AG04449 (cell line): ENCODE results near the gene ECHDC1.

Source experiments
- CTCF ChIA-PET: fragments of 350-600 bp; formaldehyde crosslinking; extraction: SDS; loops from one replicate; lab custom pipeline; 2021; ENCODE audit warnings: antibody characterized with exemption; lab: Yijun Ruan, JAX
- POLR2A ChIA-PET: fragments of 400-600, 350-600 bp; formaldehyde crosslinking; extraction: SDS; loops from one replicate; lab custom pipeline; 2020; ENCODE audit warnings: antibody characterized with exemption, inconsistent platforms; lab: Yijun Ruan, JAX
- DNase-seq: peaks from one replicate; pipeline ENCODE4 v3.0.0-alpha.2; 2010; ENCODE audit warnings: low read depth, low spot score
- H3K4me3 ChIP-seq: 2 replicates; pipeline ENCODE4 v1.5.1; 2011; ENCODE audit warnings: low read depth, mild to moderate bottlenecking, control low read depth, low read length
- TF ChIP-seq, protein P1 (sequence below): IDR thresholded peaks from one replicate; pipeline ENCODE4 v1.5.1; 2011; ENCODE audit warnings: mild to moderate bottlenecking, moderate library complexity, low read length, control low read depth, inconsistent platforms; ENCODE audit not compliant: insufficient read depth; ENCODE audit errors: missing control alignments

The ECHDC1 gene

GRCh38 chr6:127273499-127273898 is 69.9 kb downstream of the ECHDC1 start:
- TF ChIP-seq, protein P1, sequence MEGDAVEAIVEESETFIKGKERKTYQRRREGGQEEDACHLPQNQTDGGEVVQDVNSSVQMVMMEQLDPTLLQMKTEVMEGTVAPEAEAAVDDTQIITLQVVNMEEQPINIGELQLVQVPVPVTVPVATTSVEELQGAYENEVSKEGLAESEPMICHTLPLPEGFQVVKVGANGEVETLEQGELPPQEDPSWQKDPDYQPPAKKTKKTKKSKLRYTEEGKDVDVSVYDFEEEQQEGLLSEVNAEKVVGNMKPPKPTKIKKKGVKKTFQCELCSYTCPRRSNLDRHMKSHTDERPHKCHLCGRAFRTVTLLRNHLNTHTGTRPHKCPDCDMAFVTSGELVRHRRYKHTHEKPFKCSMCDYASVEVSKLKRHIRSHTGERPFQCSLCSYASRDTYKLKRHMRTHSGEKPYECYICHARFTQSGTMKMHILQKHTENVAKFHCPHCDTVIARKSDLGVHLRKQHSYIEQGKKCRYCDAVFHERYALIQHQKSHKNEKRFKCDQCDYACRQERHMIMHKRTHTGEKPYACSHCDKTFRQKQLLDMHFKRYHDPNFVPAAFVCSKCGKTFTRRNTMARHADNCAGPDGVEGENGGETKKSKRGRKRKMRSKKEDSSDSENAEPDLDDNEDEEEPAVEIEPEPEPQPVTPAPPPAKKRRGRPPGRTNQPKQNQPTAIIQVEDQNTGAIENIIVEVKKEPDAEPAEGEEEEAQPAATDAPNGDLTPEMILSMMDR, result no peak
- DNase-seq, result no peak
- ChIA-PET CTCF (no interaction called here), POLR2A (no interaction called here)
- H3K4me3 ChIP-seq, result no peak overlapping the region

- ChIA-PET CTCF (interaction anchor here (1.4 kb wide), 1 partner anchor 82 kb away, joined by 3 read pairs; no protein-coding TSS in a partner anchor), POLR2A (no interaction called here)
- DNase-seq, result no peak
Observed at GRCh38 chr6:127272576-127272975, 70.8 kb downstream of the ECHDC1 start.

GRCh38 chr6:127267646-127268625 is 75.5 kb downstream of the ECHDC1 start:
- no peak for DNase-seq
- TF ChIP-seq, protein P1, result no peak
- CTCF ChIA-PET, result interaction anchor here (1.5 to 3.0 kb wide), 7 partner anchors 16 to 271 kb away, joined by 3 to 13 read pairs (median 7); no protein-coding TSS in a partner anchor
- POLR2A ChIA-PET, result interaction anchor here (0.6 to 1.8 kb wide), 2 partner anchors 38 to 248 kb away, joined by 3 to 9 read pairs; no protein-coding TSS in a partner anchor
- H3K4me3 ChIP-seq, result peak overlapping the region; percentile 92

More at GRCh38 chr6:127272576-127272975, 70.8 kb downstream of the ECHDC1 start:
- TF ChIP-seq, protein P1, result no peak
- no peak overlapping the region for H3K4me3 ChIP-seq

DNA sequence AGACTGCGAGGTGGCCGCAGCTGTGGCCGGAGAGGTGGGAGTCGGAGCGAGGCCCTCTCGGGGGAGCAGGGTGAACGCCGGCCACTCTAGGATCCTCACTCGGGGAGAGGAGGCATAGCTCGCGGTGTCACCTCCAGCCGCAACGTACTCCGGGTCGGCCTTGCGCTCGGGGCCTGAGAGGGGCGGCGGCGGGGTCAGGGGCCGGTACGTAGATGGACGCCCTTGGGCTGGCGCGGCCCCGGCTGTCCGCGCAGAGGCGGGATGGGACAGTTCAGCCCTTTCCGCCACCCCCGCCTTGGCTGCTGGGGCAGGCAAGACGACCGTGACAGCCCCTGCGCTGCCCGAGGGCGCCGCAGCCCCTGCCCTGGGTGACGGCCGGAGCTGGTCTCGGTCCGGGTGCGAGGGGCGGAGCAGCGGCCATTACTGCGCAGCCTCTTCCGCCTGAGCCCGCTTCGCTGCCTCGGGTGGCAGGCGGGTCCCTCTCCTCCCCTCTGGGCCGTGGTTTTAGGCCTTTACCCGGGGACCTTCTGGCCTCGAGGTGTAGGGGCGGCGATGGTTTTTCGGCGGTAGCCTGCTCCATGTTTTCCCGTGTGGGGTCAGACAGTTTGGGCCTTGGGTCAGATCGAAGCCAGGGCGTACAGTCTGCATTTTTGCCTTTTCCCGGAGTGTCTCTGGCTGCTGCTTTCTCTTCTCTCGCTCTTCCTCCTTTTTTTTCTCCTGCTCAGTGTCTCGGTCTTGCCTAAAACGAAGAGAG is 76.3 kb downstream of the ECHDC1 start:
- peak overlapping the region; percentile 92 for H3K4me3 ChIP-seq
- no peak for DNase-seq
- ChIA-PET CTCF (interaction anchor here (0.6 to 3.0 kb wide), 32 partner anchors 9 to 1969 kb away, joined by 3 to 14 read pairs (median 4); no protein-coding TSS in a partner anchor), POLR2A (interaction anchor here (0.6 to 1.8 kb wide), 11 partner anchors 20 to 1281 kb away, joined by 3 to 9 read pairs (median 3); partner anchors contain the start of gene TRMT11)
- TF ChIP-seq, protein P1, result no peak

- TF ChIP-seq, protein P1, result peak; percentile 75
- CTCF ChIA-PET, result interaction anchor here (0.7 to 3.0 kb wide), 35 partner anchors 9 to 1271 kb away, joined by 3 to 14 read pairs (median 4); no protein-coding TSS in a partner anchor
- peak within 1 kb of the TSS; percentile 92 for H3K4me3 ChIP-seq
- peak; percentile 21 for DNase-seq
- POLR2A ChIA-PET, result interaction anchor here (0.6 to 1.8 kb wide), 11 partner anchors 19 to 1280 kb away, joined by 3 to 9 read pairs (median 3); partner anchors contain the start of gene TRMT11
Observed at GRCh38 chr6:127266178-127266891, 77.1 kb downstream of the ECHDC1 start, which contains the start of gene RNF146. TSS of gene RNF146 (plus strand) at chr6:127266864. CDS start at chr6:127280339, 13,475 bp downstream.
